DMS53 (cell line): ENCODE results near the gene LMF1.
"Not testable (repeated sequence)": the region's sequence is repeated elsewhere in the genome, so short reads cannot be mapped to it uniquely, and the experiment has no call there.

Experiments used
- DNase-seq: peaks from one replicate; lab custom pipeline; 2025; lab: John Stamatoyannopoulos, UW

LMF1 gene

DNA sequence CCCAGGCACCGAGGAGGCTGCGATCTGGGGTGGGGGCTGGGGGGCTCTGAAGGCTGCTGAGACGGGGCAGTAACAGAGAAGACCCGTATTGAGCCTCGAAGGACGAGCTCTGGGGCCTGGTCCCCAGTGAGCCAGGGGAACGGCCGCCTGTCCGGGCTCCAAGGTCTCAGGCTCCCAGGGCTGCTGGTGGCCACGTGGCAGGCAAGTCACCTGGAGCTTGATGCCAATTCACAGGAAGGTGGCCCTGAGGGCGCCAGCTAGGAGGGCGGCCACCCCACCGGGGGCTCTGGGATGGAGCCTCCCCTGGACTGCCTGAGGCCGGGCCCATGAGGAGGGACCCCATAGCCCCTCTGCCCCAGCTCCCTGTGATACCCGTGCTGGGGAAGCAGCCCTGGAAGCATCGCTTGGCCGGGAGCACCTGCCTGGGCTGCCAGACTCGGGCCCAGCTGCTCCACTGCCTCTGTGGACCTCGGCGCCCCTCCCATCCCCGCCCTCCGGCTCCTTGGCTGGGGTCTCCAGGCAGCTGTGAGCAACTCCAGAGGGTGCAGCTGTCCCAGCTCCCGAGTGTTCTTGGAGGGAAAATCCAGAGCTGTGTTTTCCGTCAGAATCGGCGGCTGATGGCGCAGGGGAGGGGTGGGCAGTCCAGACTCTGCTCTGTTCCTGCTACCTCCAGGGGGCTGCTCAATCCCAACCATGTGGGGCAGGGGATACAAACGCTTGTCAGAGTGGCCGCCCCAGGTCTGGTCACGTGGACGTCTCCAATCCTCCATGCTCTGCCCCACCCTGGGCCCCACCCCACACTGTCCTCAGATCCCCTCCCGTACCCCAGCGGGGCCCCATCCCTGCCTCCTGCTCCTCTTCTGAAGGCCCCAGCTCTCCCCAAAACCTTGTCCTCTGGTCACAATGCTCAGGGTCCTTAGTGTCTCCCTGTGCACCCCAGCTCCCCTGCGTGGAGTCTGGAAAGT lies 103.1 kb downstream of the LMF1 start:
- no peak for DNase-seq

DNA sequence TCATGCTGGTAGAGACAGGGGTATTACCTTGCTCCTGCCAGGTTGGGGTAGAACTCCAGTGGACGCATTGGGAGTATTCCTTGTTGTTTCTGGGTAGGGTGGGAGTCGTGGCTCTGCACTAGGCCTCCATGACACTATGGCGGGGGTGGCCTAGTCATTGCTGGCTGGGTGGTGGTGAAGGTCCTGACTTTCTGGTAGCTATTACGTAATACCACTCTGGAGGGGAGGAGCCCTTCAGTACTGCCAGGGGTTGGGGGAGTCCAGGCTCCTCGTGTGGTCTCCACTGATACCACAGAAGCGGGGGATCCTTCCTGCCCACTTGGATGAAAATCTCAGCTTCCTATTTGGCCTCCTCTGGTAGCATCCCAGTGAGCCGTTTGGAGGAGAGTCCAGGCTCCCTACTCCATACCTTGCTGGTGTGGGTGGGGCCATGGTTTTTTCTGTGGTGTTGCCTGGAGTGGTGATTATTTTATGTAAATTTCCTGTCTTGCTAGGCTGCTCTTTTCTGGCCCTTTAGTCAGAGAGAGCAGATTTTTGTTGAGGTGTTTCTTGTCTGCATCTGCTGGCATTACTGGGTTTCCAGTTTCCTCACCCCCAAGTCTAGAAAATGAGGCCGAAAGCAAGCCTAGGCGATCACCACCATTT lies 104.4 kb downstream of the LMF1 start:
- DNase-seq: no peak

- DNase-seq: no peak
These were observed 105.8 kb downstream of the LMF1 start for GRCh38 chr16:865026-865425.

- no peak for DNase-seq
These were observed 109.3 kb downstream of the LMF1 start for GRCh38 chr16:861446-861845.

DNA sequence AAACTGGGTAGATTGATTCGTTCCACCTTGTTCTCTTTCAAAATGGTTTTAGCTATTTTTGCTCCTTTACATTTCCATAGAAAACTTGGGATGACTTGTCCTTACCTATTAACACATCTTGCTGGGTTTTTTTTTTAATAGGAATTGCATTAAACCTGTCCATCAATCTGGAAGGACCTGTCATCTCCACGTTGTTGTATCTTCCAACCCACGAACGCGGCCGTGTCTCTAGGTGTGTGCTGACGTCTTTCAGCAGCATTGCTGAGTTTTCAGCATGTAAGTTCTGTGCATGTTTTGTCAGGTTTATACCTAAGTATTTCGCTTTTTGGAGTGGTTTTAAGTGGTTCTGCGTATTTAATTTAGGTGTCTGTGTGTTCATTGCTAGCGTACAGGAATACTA lies 109.9 kb downstream of the LMF1 start:
- DNase-seq: no peak

DNA sequence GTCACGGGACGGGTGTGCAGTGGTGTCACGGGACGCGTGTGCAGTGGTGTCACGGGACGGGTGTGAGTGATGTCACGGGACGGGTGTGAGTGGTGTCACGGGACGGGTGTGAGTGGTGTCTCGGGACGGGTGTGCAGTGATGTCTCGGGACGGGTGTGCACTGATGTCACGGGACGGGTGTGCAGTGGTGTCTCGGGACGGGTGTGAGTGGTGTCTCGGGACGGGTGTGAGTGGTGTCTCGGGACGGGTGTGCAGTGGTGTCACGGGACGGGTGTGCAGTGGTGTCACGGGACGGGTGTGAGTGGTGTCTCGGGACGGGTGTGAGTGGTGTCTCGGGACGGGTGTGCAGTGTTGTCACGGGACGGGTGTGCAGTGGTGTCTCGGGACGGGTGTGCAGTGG lies 111.8 kb downstream of the LMF1 start:
- not testable (repeated sequence) for DNase-seq

DNA sequence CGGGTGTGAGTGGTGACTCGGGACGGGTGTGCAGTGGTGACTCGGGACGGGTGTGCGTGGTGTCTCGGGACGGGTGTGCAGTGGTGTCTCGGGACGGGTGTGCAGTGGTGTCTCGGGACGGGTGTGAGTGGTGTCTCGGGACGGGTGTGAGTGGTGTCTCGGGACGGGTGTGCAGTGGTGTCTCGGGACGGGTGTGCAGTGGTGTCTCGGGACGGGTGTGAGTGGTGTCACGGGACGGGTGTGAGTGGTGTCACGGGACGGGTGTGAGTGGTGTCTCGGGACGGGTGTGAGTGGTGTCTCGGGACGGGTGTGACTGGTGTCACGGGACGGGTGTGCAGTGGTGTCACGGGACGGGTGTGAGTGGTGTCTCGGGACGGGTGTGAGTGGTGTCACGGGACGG lies 112.3 kb downstream of the LMF1 start:
- not testable (repeated sequence) for DNase-seq

GRCh38 chr16:856811-857210 lies 114.0 kb downstream of the LMF1 start:
- no peak for DNase-seq

DNA sequence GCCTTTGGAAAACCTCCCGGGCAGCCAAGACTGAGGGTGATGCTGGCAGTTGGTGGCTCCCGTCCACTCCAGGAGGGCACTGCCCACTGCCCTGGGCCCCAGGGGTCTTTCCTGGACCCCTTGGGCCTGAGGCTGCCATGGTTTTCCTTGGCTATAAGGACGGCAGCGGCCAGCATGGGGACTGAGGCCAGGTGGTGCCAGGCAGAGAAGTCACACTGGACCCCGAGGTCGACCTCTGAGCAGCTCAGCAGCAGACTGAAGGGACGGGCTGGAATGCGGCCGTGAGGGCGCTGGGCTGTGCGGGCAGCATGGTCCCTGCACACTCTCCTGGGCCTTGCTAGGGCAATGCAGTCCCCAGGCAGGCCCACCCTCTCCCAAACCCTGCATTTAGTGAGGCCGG lies 114.7 kb downstream of the LMF1 start:
- no peak for DNase-seq

GRCh38 chr16:855471-855870 lies 115.3 kb downstream of the LMF1 start:
- no peak for DNase-seq

- no peak for DNase-seq
These were observed 115.9 kb downstream of the LMF1 start for GRCh38 chr16:854808-855410.

- DNase-seq: no peak
These were observed 116.6 kb downstream of the LMF1 start for GRCh38 chr16:853981-854807.

GRCh38 chr16:853306-853705 lies 117.5 kb downstream of the LMF1 start:
- DNase-seq: no peak

GRCh38 chr16:852451-853185 lies 118.2 kb downstream of the LMF1 start:
- no peak for DNase-seq

DNA sequence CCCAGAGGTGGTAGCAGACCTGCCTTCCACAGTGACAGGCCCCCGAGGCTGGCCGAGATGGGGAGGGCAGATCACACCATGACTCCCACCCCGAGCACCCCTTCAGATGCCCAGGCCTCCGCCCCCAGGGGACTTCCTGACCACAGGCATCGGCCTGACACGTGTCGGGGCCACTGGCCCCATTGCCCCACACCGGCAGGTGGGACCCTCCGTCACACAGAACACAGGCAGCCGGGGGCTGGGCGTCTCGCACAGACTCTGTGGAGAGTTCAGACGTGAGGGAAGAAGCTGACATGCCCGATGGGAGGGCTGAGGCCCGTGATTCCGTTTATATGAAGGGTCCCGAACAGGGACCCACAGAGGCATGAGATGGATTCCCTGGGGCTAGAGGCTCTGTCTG lies 118.9 kb downstream of the LMF1 start:
- DNase-seq: no peak

GRCh38 chr16:851209-851810 lies 119.5 kb downstream of the LMF1 start:
- no peak for DNase-seq

- DNase-seq: no peak
These were observed 120.1 kb downstream of the LMF1 start for GRCh38 chr16:850668-851067.

- DNase-seq: no peak
These were observed 122.1 kb downstream of the LMF1 start for GRCh38 chr16:848510-849253.

GRCh38 chr16:847681-848445 lies 122.9 kb downstream of the LMF1 start:
- DNase-seq: no peak
